ENCODE results near the gene GALM.

The GALM gene

GRCh38 chr2:38620282-38620977 is 45.5 kb upstream of the GALM start:
- Histone ChIP-seq H3K36me3 (ENCODE audit: low read length) (no peaks in the 10 kb centered on the region), H3K9ac (ENCODE audit: low read length) (no peak overlapping the region), H3K27ac (ENCODE audit: low read depth, low read length) (no peak overlapping the region), H3K9me3 (ENCODE audit: insufficient read depth, low read length) (no peaks in the 10 kb centered on the region), H3K4me2 (ENCODE audit: low read depth, low read length, poor library complexity, severe bottlenecking) (no peak overlapping the region), H3K4me3 (ENCODE audit: insufficient read depth, low read length, poor library complexity, severe bottlenecking) (no peak overlapping the region), H3K27me3 (ENCODE audit: low read length) (no peaks in the 10 kb centered on the region), H3K9me2 (replicated peaks; ENCODE audit: insufficient read depth, low read length) (no peaks in the 10 kb centered on the region), H2AFZ (ENCODE audit: low read depth, low read length, severe bottlenecking) (no peak overlapping the region), H3F3A (ENCODE audit: insufficient read depth) (no peaks in the 10 kb centered on the region), H3K79me2 (ENCODE audit: insufficient read depth, low read length) (no peaks in the 10 kb centered on the region), H4K20me1 (ENCODE audit: low read depth, low read length) (no peaks in the 10 kb centered on the region)
- TF ChIP-seq EZH2phosphoT487 (conservative IDR thresholded peaks at IDR 0.05; ENCODE audit: low read length): no peak
- no peak for TF ChIP-seq CTCF (IDR thresholded peaks at IDR 0.05; ENCODE audit: insufficient read depth, low read length, poor library complexity, severe bottlenecking)

GRCh38 chr2:38621018-38621417 is 44.9 kb upstream of the GALM start:
- H3K27ac ChIP-seq (ENCODE audit: low read depth, low read length): no peak overlapping the region
- H3K79me2 ChIP-seq (ENCODE audit: insufficient read depth, low read length): no peaks in the 10 kb centered on the region
- H3K4me3 ChIP-seq (ENCODE audit: insufficient read depth, low read length, poor library complexity, severe bottlenecking): no peak overlapping the region
- H2AFZ ChIP-seq (ENCODE audit: low read depth, low read length, severe bottlenecking): no peak overlapping the region
- no peaks in the 10 kb centered on the region for H3K9me3 ChIP-seq (ENCODE audit: insufficient read depth, low read length)
- TF ChIP-seq EZH2phosphoT487 (conservative IDR thresholded peaks at IDR 0.05; ENCODE audit: low read length) (no peak), CTCF (IDR thresholded peaks at IDR 0.05; ENCODE audit: insufficient read depth, low read length, poor library complexity, severe bottlenecking) (no peak)
- H4K20me1 ChIP-seq (ENCODE audit: low read depth, low read length): no peaks in the 10 kb centered on the region
- no peaks in the 10 kb centered on the region for H3F3A ChIP-seq (ENCODE audit: insufficient read depth)
- H3K4me2 ChIP-seq (ENCODE audit: low read depth, low read length, poor library complexity, severe bottlenecking): no peak overlapping the region
- no peaks in the 10 kb centered on the region for H3K27me3 ChIP-seq (ENCODE audit: low read length)
- no peaks in the 10 kb centered on the region for H3K9me2 ChIP-seq (replicated peaks; ENCODE audit: insufficient read depth, low read length)
- H3K36me3 ChIP-seq (ENCODE audit: low read length): no peaks in the 10 kb centered on the region
- no peak overlapping the region for H3K9ac ChIP-seq (ENCODE audit: low read length)

GRCh38 chr2:38622210-38622609 is 43.7 kb upstream of the GALM start:
- Histone ChIP-seq H2AFZ (ENCODE audit: low read depth, low read length, severe bottlenecking) (no peak overlapping the region), H3K9me3 (ENCODE audit: insufficient read depth, low read length) (no peaks in the 10 kb centered on the region), H3K79me2 (ENCODE audit: insufficient read depth, low read length) (no peaks in the 10 kb centered on the region), H4K20me1 (ENCODE audit: low read depth, low read length) (no peaks in the 10 kb centered on the region), H3F3A (ENCODE audit: insufficient read depth) (no peaks in the 10 kb centered on the region), H3K36me3 (ENCODE audit: low read length) (no peaks in the 10 kb centered on the region), H3K27ac (ENCODE audit: low read depth, low read length) (no peak overlapping the region), H3K9ac (ENCODE audit: low read length) (no peak overlapping the region), H3K9me2 (replicated peaks; ENCODE audit: insufficient read depth, low read length) (no peaks in the 10 kb centered on the region), H3K4me3 (ENCODE audit: insufficient read depth, low read length, poor library complexity, severe bottlenecking) (no peak overlapping the region), H3K4me2 (ENCODE audit: low read depth, low read length, poor library complexity, severe bottlenecking) (no peak overlapping the region), H3K27me3 (ENCODE audit: low read length) (no peaks in the 10 kb centered on the region)
- TF ChIP-seq CTCF (IDR thresholded peaks at IDR 0.05; ENCODE audit: insufficient read depth, low read length, poor library complexity, severe bottlenecking) (no peak), EZH2phosphoT487 (conservative IDR thresholded peaks at IDR 0.05; ENCODE audit: low read length) (no peak)

Data from SU-DHL-6 (cell line).